Endothelial cell (in vitro differentiated cells): ENCODE data around the gene BAG1. TPM values are rescaled to one million over a fixed set of nuclear protein-coding genes. Genes with fewer than 3 reads are reported as not detected.

Source experiments
- DNase-seq: peaks from one replicate; pipeline ENCODE4 v3.0.0; 2021; ENCODE audit warnings: low spot score
- H3K27ac Mint-ChIP-seq: one replicate; pipeline ENCODE4 v1.8.0; 2021; ENCODE audit warnings: mixed read lengths, inconsistent platforms; ENCODE audit not compliant: unreplicated experiment
- H3K27me3 Mint-ChIP-seq: one replicate; pipeline ENCODE4 v1.8.0; 2021; ENCODE audit warnings: mild to moderate bottlenecking, moderate library complexity, mixed read lengths, inconsistent platforms; ENCODE audit not compliant: unreplicated experiment
- H3K36me3 Mint-ChIP-seq: one replicate; pipeline ENCODE4 v1.8.0; 2021; ENCODE audit warnings: mild to moderate bottlenecking, low read depth, mixed read lengths, inconsistent platforms; ENCODE audit not compliant: unreplicated experiment
- H3K4me1 Mint-ChIP-seq: one replicate; pipeline ENCODE4 v1.8.0; 2021; ENCODE audit warnings: mild to moderate bottlenecking, mixed read lengths, inconsistent platforms; ENCODE audit not compliant: unreplicated experiment
- H3K4me3 Mint-ChIP-seq: one replicate; pipeline ENCODE4 v1.8.0; 2021; ENCODE audit warnings: mild to moderate bottlenecking, mixed read lengths, inconsistent platforms; ENCODE audit not compliant: unreplicated experiment
- H3K9me3 Mint-ChIP-seq: one replicate; pipeline ENCODE4 v1.8.0; 2021; ENCODE audit warnings: mixed read lengths, inconsistent platforms; ENCODE audit not compliant: unreplicated experiment
- CTCF ChIP-seq: fragments of 200-600 bp; sonication (generic); IDR thresholded peaks from one replicate; pipeline ENCODE4 v1.5.0; 2021; ENCODE audit warnings: antibody characterized with exemption; ENCODE audit not compliant: unreplicated experiment
- total RNA-seq: library from RNA; stranded (reverse); fragmentation: NEBNext Ultra II Directional; extraction: Animal tissue kit (Norgen Biotek cat#: 25700); gene quantifications from one replicate; pipeline ENCODE4 v1.2.1, GENCODE V29; 2021; ENCODE audit not compliant: unreplicated experiment

The BAG1 gene
- total RNA-seq, 1 donor from 2014 or later: 61.5 TPM

GRCh38 chr9:33287087-33287490, 22.6 kb upstream of the BAG1 start:
- peak overlapping the region; percentile 52 for H3K27ac Mint-ChIP-seq
- peaks cover 20% of the 10 kb centered on the region for H3K36me3 Mint-ChIP-seq
- no peak overlapping the region for H3K4me3 Mint-ChIP-seq
- peaks cover 9% of the 10 kb centered on the region for H3K27me3 Mint-ChIP-seq
- peaks cover 13% of the 10 kb centered on the region for H3K4me1 Mint-ChIP-seq
- TF ChIP-seq CTCF: peak; percentile 54
- peak; percentile 50 for DNase-seq
- no peaks in the 10 kb centered on the region for H3K9me3 Mint-ChIP-seq

- H3K4me1 Mint-ChIP-seq: peaks cover 3% of the 10 kb centered on the region
- peaks cover 18% of the 10 kb centered on the region for H3K36me3 Mint-ChIP-seq
- H3K4me3 Mint-ChIP-seq: no peak overlapping the region
- peaks cover 3% of the 10 kb centered on the region for H3K27me3 Mint-ChIP-seq
- DNase-seq: no peak
- no peaks in the 10 kb centered on the region for H3K9me3 Mint-ChIP-seq
- no peak overlapping the region for H3K27ac Mint-ChIP-seq
- TF ChIP-seq CTCF: no peak
These were observed 21.0 kb upstream of the BAG1 start for GRCh38 chr9:33285502-33285901.

- Mint-ChIP-seq H3K36me3 (peaks cover 43% of the 10 kb centered on the region), H3K27me3 (no peaks in the 10 kb centered on the region), H3K4me1 (no peaks in the 10 kb centered on the region), H3K9me3 (no peaks in the 10 kb centered on the region), H3K27ac (peak overlapping the region; percentile 25), H3K4me3 (no peak overlapping the region)
- DNase-seq: no peak
- TF ChIP-seq CTCF: no peak
These were observed 13.0 kb upstream of the BAG1 start for GRCh38 chr9:33277484-33277883.

GRCh38 chr9:33273972-33274328, 9.4 kb upstream of the BAG1 start:
- Mint-ChIP-seq H3K9me3 (no peaks in the 10 kb centered on the region), H3K36me3 (peaks cover 40% of the 10 kb centered on the region), H3K4me3 (no peak overlapping the region), H3K27me3 (no peaks in the 10 kb centered on the region), H3K27ac (no peak overlapping the region), H3K4me1 (no peaks in the 10 kb centered on the region)
- no peak for DNase-seq
- TF ChIP-seq CTCF: no peak

GRCh38 chr9:33273266-33273971, 8.9 kb upstream of the BAG1 start:
- H3K4me1 Mint-ChIP-seq: no peaks in the 10 kb centered on the region
- no peaks in the 10 kb centered on the region for H3K9me3 Mint-ChIP-seq
- H3K27ac Mint-ChIP-seq: no peak overlapping the region
- H3K4me3 Mint-ChIP-seq: peak overlapping the region; percentile 6
- no peak for TF ChIP-seq CTCF
- peaks cover 42% of the 10 kb centered on the region for H3K36me3 Mint-ChIP-seq
- no peaks in the 10 kb centered on the region for H3K27me3 Mint-ChIP-seq
- no peak for DNase-seq
